Vagina (tissue), 2 donors: Measurements from ENCODE around the gene BCOR. TPM values are rescaled to one million over a fixed set of nuclear protein-coding genes. Genes with fewer than 3 reads are reported as not detected.

Experiments used
- DNase-seq, 2 donors: peaks; one replicate each; pipeline ENCODE4 v3.0.0-alpha.2; 2017; ENCODE audit errors: extremely low spot score in 2 of 2
- H3K27ac ChIP-seq: fragments of 200-600 bp; sonication (generic); one replicate; pipeline ENCODE4 v1.5.1; 2019
- H3K27me3 ChIP-seq: fragments of 200-600 bp; sonication (generic); one replicate; pipeline ENCODE4 v1.5.1; 2019
- H3K36me3 ChIP-seq, 2 donors: fragments of 200-600 bp; sonication (generic); one replicate each; pipeline ENCODE4 v1.5.1; 2017 to 2019
- H3K4me1 ChIP-seq: fragments of 200-600 bp; sonication (generic); one replicate; pipeline ENCODE4 v1.5.1; 2019
- H3K4me3 ChIP-seq, 2 donors: fragments of 200-600 bp; sonication (generic); 1 replicate in 1 of 2; 2 replicates in 1 of 2; pipeline ENCODE4 v1.5.1; 2016 to 2019
- H3K9me3 ChIP-seq: fragments of 200-600 bp; sonication (generic); one replicate; pipeline ENCODE4 v1.5.1; 2019
- POLR2A ChIP-seq, 2 donors: fragments of 450-650 bp; IDR thresholded peaks; one replicate each; pipeline ENCODE4 v1.6.1; 2017; ENCODE audit warnings: antibody characterized with exemption in 2 of 2, mild to moderate bottlenecking in 2 of 2, moderate library complexity in 2 of 2
- POLR2AphosphoS5 ChIP-seq, 2 donors: sonication (generic); formaldehyde crosslinking; IDR thresholded peaks; one replicate each; pipeline ENCODE4 v1.9.0; 2017; ENCODE audit warnings: antibody characterized with exemption in 2 of 2, mild to moderate bottlenecking in 2 of 2, low read depth in 1 of 2; ENCODE audit not compliant: insufficient read depth in 1 of 2
- intact Hi-C: fragments of 100-400 bp; cut with DNase I; formaldehyde crosslinking; loops from one replicate; pipeline ENCODE4 v1.15.1; 2023
- total RNA-seq: library from RNA; depleted of rRNA; stranded (reverse); fragments of >200 nt; gene quantifications from one replicate; pipeline ENCODE4 v1.2.3, GENCODE V29; 2016
- TF ChIP-seq, protein P1 (sequence below), 3 experiments: fragments of 450-650 bp in 2 of 3; fragments of 200-600 bp in 1 of 3; sonication (generic) in 1 of 3; IDR thresholded peaks; one replicate each; pipeline ENCODE4 v1.5.1; 2017 to 2019; ENCODE audit warnings: antibody characterized with exemption in 3 of 3, mild to moderate bottlenecking in 2 of 3, moderate library complexity in 2 of 3

BCOR gene
- total RNA-seq, 1 donor from 2014 or later, result 19.9 TPM

DNA sequence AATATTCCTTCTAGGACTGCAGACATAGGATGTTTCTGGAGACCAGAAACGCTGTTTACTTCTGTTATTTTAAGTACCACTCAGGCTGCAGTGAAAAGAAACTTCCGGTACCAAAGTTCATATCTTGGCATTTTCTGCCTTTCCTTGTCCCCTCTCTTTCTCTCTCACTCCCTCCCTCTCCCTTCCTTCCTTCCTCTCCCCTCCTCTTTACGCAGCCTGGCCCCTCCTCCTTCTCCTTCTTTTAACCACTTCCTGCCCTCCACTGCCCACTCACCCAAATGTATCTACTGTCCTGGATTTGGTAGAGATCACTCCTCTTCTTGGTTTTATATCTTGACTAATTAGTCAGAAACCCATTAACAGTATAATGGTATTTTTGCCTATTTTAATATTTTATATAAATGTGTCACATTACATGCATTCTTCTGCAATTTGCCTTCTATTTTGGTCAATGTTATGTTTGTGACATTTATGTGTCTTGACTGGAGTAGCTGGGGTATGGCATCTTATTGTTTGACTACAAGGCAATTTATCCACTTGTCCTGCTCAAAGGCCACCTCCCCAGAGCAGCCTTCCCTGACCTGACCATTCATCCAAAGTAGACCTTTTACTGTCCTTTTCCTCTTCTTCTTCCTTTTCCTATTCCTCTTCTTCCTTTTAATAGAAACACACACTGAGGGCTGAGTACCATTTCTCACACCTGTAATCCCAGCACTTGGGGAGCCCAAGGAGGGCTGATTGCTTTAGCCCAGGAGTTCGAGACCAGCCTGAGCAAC lies 56.9 kb downstream of the BCOR start:
- TF ChIP-seq, protein P1, sequence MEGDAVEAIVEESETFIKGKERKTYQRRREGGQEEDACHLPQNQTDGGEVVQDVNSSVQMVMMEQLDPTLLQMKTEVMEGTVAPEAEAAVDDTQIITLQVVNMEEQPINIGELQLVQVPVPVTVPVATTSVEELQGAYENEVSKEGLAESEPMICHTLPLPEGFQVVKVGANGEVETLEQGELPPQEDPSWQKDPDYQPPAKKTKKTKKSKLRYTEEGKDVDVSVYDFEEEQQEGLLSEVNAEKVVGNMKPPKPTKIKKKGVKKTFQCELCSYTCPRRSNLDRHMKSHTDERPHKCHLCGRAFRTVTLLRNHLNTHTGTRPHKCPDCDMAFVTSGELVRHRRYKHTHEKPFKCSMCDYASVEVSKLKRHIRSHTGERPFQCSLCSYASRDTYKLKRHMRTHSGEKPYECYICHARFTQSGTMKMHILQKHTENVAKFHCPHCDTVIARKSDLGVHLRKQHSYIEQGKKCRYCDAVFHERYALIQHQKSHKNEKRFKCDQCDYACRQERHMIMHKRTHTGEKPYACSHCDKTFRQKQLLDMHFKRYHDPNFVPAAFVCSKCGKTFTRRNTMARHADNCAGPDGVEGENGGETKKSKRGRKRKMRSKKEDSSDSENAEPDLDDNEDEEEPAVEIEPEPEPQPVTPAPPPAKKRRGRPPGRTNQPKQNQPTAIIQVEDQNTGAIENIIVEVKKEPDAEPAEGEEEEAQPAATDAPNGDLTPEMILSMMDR (IDR thresholded peaks at IDR 0.05), result no peak
- TF ChIP-seq POLR2AphosphoS5 (IDR thresholded peaks at IDR 0.05; ENCODE audit: insufficient read depth in 1 of 2, low read depth in 1 of 2), result no peak
- no peak for TF ChIP-seq POLR2A (IDR thresholded peaks at IDR 0.05)
- no peaks in the 10 kb centered on the region for H3K27me3 ChIP-seq
- H3K9me3 ChIP-seq, result peaks cover 7% of the 10 kb centered on the region
- no peak for DNase-seq
- no peaks in the 10 kb centered on the region for H3K36me3 ChIP-seq
- no peak overlapping the region for H3K27ac ChIP-seq
- intact Hi-C loops, result no loop called here
- no peak overlapping the region for H3K4me3 ChIP-seq
- no peaks in the 10 kb centered on the region for H3K4me1 ChIP-seq

DNA sequence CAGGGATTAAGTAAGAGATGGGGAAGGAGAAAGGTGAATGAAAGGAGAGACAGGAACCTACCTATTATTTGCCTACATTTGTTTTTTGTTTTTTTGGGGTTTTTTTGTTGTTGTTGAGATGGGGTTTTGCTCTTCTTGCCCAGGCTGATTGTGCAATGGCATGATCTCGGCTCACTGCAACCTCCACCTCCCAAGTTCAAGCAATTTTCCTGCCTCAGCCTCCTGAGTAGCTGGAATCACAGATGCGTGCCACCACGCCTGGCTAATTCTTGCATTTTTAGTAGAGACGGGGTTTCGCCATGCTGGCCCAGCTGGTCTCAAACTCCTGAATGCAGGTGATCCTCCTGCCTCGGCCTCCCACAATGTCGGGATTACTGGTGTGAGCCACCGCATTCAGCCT lies 57.9 kb downstream of the BCOR start:
- peaks cover 7% of the 10 kb centered on the region for H3K9me3 ChIP-seq
- no peak for DNase-seq
- no peak for TF ChIP-seq POLR2A (IDR thresholded peaks at IDR 0.05)
- TF ChIP-seq POLR2AphosphoS5 (IDR thresholded peaks at IDR 0.05; ENCODE audit: insufficient read depth in 1 of 2, low read depth in 1 of 2), result no peak
- TF ChIP-seq, protein P1 (IDR thresholded peaks at IDR 0.05), result no peak

DNA sequence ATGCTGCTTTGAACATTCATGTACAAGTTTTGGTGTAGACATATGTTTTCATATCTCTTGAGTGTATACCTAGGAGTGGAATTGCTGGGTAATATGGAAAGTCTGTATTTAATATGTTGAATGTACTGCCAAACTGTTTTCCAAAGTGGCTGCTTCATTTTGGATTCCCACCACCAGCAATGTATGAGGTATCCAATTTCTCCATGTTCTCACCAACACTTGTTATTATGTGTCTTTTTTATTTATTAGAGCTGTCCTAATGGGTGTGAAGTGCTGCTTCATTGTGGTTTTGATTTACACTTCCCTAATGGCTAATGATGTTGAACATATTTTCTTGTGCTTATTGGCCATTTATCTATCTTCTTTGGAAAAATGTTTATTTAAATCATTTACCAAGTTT lies 60.4 kb downstream of the BCOR start:
- intact Hi-C loops, result no loop called here
- Histone ChIP-seq H3K36me3 (no peaks in the 10 kb centered on the region), H3K27ac (no peak overlapping the region), H3K27me3 (no peaks in the 10 kb centered on the region), H3K4me1 (no peaks in the 10 kb centered on the region), H3K9me3 (peaks cover 7% of the 10 kb centered on the region), H3K4me3 (no peak overlapping the region)
- DNase-seq, result no peak
- TF ChIP-seq POLR2AphosphoS5 (IDR thresholded peaks at IDR 0.05; ENCODE audit: insufficient read depth in 1 of 2, low read depth in 1 of 2) (no peak), POLR2A (IDR thresholded peaks at IDR 0.05) (no peak)
- TF ChIP-seq, protein P1 (IDR thresholded peaks at IDR 0.05), result no peak

More for the DNA sequence above, 57.9 kb downstream of the BCOR start:
- no peaks in the 10 kb centered on the region for H3K36me3 ChIP-seq
- H3K27me3 ChIP-seq, result no peaks in the 10 kb centered on the region
- H3K27ac ChIP-seq, result no peak overlapping the region
- no peaks in the 10 kb centered on the region for H3K4me1 ChIP-seq
- H3K4me3 ChIP-seq, result no peak overlapping the region
- intact Hi-C loops, result no loop called here

DNA sequence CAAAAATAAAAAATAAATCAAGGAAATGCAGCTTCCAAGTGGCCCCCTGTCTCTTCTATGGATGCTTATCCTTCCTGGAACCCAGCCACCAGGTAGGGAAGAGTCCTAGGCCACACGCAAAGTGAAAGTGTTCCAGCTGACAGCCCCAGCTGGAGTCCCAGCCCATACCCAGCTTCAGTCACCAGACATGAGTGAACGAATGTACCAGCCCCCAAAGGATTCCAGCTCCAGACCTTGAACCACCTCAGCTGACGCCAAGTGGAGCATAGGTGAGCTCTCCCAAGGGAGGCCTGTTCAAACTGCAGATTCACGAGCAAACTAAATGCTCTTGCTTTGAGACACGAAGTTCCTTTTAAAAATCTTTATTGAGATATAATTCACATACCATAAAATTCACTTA lies 62.0 kb downstream of the BCOR start:
- no peak for DNase-seq
- Histone ChIP-seq H3K9me3 (peaks cover 7% of the 10 kb centered on the region), H3K27me3 (no peaks in the 10 kb centered on the region), H3K36me3 (no peaks in the 10 kb centered on the region), H3K4me1 (no peaks in the 10 kb centered on the region), H3K27ac (no peak overlapping the region), H3K4me3 (no peak overlapping the region)
- TF ChIP-seq, protein P1 (IDR thresholded peaks at IDR 0.05), result no peak
- no peak for TF ChIP-seq POLR2AphosphoS5 (IDR thresholded peaks at IDR 0.05; ENCODE audit: insufficient read depth in 1 of 2, low read depth in 1 of 2)
- TF ChIP-seq POLR2A (IDR thresholded peaks at IDR 0.05), result no peak
- intact Hi-C loops, result no loop called here

DNA sequence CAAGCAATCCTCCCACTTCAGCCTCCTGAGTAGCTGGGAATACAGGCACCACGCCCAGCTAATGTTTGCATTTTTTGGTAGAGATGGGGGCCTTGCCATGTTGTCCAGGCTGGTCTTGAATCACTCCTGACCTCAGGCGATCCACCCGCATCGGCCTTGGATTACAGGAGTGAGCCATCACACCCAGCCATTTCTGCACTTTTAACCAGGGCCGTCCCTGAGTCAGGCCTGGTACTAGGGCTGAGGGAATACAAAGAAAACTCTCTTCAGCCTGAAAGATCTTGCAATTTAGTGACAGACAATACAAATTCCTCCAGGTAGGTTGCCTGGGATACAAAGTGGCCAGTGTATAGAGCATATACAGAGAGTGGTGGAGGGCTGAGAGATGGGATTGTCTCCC lies 65.8 kb downstream of the BCOR start:
- H3K27me3 ChIP-seq, result no peaks in the 10 kb centered on the region
- H3K36me3 ChIP-seq, result no peaks in the 10 kb centered on the region
- no peak for TF ChIP-seq POLR2A (IDR thresholded peaks at IDR 0.05)
- TF ChIP-seq POLR2AphosphoS5 (IDR thresholded peaks at IDR 0.05; ENCODE audit: insufficient read depth in 1 of 2, low read depth in 1 of 2), result no peak
- TF ChIP-seq, protein P1 (IDR thresholded peaks at IDR 0.05), result no peak
- H3K4me1 ChIP-seq, result no peaks in the 10 kb centered on the region
- no peak overlapping the region for H3K27ac ChIP-seq
- no peak for DNase-seq
- intact Hi-C loops, result no loop called here
- H3K9me3 ChIP-seq, result no peaks in the 10 kb centered on the region
- H3K4me3 ChIP-seq, result no peak overlapping the region
